Measurements from ENCODE around the gene CERS5.

CERS5 gene

DNA sequence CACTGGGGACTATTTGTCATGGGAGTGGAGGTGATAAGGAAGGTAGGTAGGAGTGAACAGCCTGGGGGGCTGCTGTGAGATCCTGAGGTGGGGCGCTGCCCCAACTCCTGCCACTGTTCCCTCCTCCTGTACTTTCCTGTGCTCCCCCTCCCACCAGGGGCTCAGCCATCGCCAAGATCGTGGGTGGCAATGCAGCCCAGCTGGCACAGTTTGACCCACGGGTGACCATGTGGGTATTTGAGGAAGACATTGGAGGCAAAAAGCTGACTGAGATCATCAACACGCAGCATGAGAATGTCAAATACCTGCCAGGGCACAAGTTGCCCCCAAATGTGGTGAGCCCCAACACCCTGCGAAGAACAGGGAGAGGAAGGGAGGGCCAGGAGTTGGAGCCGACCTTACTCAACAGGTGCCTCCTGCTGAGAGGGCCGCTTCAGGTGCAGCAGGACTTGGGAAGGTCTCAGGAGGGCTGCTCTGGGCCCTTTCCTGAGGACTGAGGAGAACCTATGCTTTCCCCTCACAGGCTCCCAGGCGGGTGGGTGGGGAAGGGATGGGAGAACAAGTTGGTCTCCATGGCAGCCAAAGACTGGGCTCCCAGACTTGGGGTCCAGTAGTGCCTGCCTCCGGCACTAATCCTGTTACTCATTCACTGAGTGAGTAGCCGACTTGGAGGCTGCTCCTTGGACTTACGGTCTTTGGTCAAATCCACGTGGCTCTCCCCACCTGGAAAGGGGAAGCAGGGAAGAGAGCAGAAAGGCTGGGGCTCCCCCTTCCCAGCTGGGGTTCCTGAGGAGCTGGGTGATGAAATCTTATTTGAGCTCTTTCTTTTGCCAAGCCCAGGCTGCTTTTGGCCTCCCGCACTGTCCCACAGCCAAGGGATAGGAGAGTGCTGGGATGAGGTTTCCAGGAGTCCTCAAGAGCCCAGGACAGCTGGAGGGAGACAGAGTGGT lies 62.5 kb downstream of the CERS5 start:
- peaks cover 12% of the 10 kb centered on the region for H3K4me1 ChIP-seq (ENCODE audit: control insufficient read depth, insufficient read depth, low read length)

DNA sequence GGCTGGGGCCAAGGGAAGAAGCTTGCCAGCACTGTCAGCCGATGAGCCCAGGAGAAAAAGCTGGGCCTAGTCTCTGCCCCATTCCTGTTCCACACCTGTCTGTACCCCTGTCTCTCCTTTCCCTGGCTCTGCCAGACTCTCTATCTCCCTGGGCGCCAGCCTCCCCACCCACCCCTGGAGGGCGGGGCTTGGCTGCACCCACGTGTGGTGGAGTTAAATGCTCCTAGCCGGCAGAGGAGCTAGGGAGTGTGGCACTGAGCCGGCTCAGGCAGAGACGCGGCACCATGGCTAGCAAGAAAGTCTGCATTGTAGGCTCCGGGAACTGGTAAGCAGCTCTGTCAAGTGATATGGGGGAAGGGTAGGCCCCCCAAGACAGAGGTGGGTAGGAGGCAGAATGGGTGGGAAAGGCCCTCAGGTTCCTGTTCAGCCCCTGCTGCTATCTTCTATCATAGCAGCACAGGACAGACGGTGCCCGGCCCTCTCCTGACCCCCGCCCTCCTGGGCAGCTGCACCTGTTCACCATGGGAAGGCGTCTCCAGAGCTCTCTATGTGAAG lies 63.3 kb downstream of the CERS5 start, which contains the start of gene GPD1:
GPD1 (plus strand) TSS at position 242 of the 555 bp plus-strand sequence; CDS start at position 285, 43 bp downstream.
- 57 to 58% methylated on average over 13 of the region's 13 CpGs for WGBS, 2 experiments
- Histone ChIP-seq H3K4me3 (ENCODE audit: insufficient read depth, low read depth, low read length) (no peak within 1 kb of the TSS), H3K27ac (ENCODE audit: insufficient read depth, low read depth, low read length, poor library complexity, severe bottlenecking) (no peak within 1 kb of the TSS), H3K4me1 (ENCODE audit: control insufficient read depth, insufficient read depth, low read length) (peaks cover 6% of the 10 kb centered on the region), H3K36me3 (ENCODE audit: control insufficient read depth, insufficient read depth, low read length) (peaks cover 16% of the 10 kb centered on the region), H3K27me3 (ENCODE audit: control insufficient read depth, insufficient read depth, low read length, poor library complexity, severe bottlenecking) (no peaks in the 10 kb centered on the region), H3K9me3 (ENCODE audit: control insufficient read depth, low read length) (no peaks in the 10 kb centered on the region)

More for the DNA sequence above, 62.5 kb downstream of the CERS5 start:
- Histone ChIP-seq H3K36me3 (ENCODE audit: control insufficient read depth, insufficient read depth, low read length) (peaks cover 7% of the 10 kb centered on the region), H3K4me3 (ENCODE audit: insufficient read depth, low read depth, low read length) (no peak overlapping the region), H3K27ac (ENCODE audit: insufficient read depth, low read depth, low read length, poor library complexity, severe bottlenecking) (no peak overlapping the region), H3K27me3 (ENCODE audit: control insufficient read depth, insufficient read depth, low read length, poor library complexity, severe bottlenecking) (no peaks in the 10 kb centered on the region), H3K9me3 (ENCODE audit: control insufficient read depth, low read length) (no peaks in the 10 kb centered on the region)
- WGBS, 2 experiments: 92% methylated on average over 14 of the region's 14 CpGs

DNA sequence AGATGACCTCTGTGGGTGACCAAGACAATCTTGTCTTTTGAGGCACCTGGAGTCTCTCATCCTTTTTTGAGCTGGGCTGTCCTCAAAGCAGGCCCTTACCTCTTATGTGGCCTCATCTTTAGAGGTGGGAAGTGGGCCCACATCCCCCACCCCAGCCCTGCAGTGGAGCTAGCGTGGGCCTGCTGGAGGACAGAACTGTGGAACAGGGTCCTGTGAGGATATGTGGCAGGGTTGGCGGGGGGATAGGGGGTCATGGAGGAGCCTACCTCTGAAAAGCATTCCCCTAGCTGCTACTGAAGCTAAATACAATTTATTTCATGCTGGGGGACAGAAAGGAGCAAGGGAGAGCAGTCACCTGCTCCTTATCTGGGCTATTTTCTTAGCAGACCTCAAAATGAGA lies 63.8 kb downstream of the CERS5 start:
- WGBS, 2 experiments: 89 to 100% methylated on average over 2 of the region's 2 CpGs
- Histone ChIP-seq H3K27ac (ENCODE audit: insufficient read depth, low read depth, low read length, poor library complexity, severe bottlenecking) (no peak overlapping the region), H3K4me1 (ENCODE audit: control insufficient read depth, insufficient read depth, low read length) (peaks cover 6% of the 10 kb centered on the region), H3K36me3 (ENCODE audit: control insufficient read depth, insufficient read depth, low read length) (peaks cover 21% of the 10 kb centered on the region), H3K9me3 (ENCODE audit: control insufficient read depth, low read length) (no peaks in the 10 kb centered on the region), H3K4me3 (ENCODE audit: insufficient read depth, low read depth, low read length) (no peak overlapping the region), H3K27me3 (ENCODE audit: control insufficient read depth, insufficient read depth, low read length, poor library complexity, severe bottlenecking) (no peaks in the 10 kb centered on the region)

GRCh38 chr12:50102646-50103309 lies 64.4 kb downstream of the CERS5 start:
- no peaks in the 10 kb centered on the region for H3K27me3 ChIP-seq (ENCODE audit: control insufficient read depth, insufficient read depth, low read length, poor library complexity, severe bottlenecking)
- WGBS, 2 experiments: 93 to 94% methylated on average over 8 of the region's 8 CpGs
- H3K27ac ChIP-seq (ENCODE audit: insufficient read depth, low read depth, low read length, poor library complexity, severe bottlenecking): no peak overlapping the region
- no peak overlapping the region for H3K4me3 ChIP-seq (ENCODE audit: insufficient read depth, low read depth, low read length)
- peaks cover 26% of the 10 kb centered on the region for H3K36me3 ChIP-seq (ENCODE audit: control insufficient read depth, insufficient read depth, low read length)
- no peaks in the 10 kb centered on the region for H3K9me3 ChIP-seq (ENCODE audit: control insufficient read depth, low read length)
- peaks cover 6% of the 10 kb centered on the region for H3K4me1 ChIP-seq (ENCODE audit: control insufficient read depth, insufficient read depth, low read length)

- Histone ChIP-seq H3K36me3 (ENCODE audit: control insufficient read depth, insufficient read depth, low read length) (peaks cover 31% of the 10 kb centered on the region), H3K9me3 (ENCODE audit: control insufficient read depth, low read length) (no peaks in the 10 kb centered on the region), H3K4me1 (ENCODE audit: control insufficient read depth, insufficient read depth, low read length) (peaks cover 6% of the 10 kb centered on the region), H3K27ac (ENCODE audit: insufficient read depth, low read depth, low read length, poor library complexity, severe bottlenecking) (no peak overlapping the region), H3K27me3 (ENCODE audit: control insufficient read depth, insufficient read depth, low read length, poor library complexity, severe bottlenecking) (no peaks in the 10 kb centered on the region), H3K4me3 (ENCODE audit: insufficient read depth, low read depth, low read length) (no peak overlapping the region)
- WGBS, 2 experiments: 95 to 96% methylated on average over 2 of the region's 2 CpGs
These were observed 65.0 kb downstream of the CERS5 start for GRCh38 chr12:50102131-50102531.

GRCh38 chr12:50101663-50102062 lies 65.5 kb downstream of the CERS5 start:
- H3K27ac ChIP-seq (ENCODE audit: insufficient read depth, low read depth, low read length, poor library complexity, severe bottlenecking): no peak overlapping the region
- peaks cover 35% of the 10 kb centered on the region for H3K36me3 ChIP-seq (ENCODE audit: control insufficient read depth, insufficient read depth, low read length)
- no peak overlapping the region for H3K4me3 ChIP-seq (ENCODE audit: insufficient read depth, low read depth, low read length)
- H3K9me3 ChIP-seq (ENCODE audit: control insufficient read depth, low read length): no peaks in the 10 kb centered on the region
- no peaks in the 10 kb centered on the region for H3K27me3 ChIP-seq (ENCODE audit: control insufficient read depth, insufficient read depth, low read length, poor library complexity, severe bottlenecking)
- 67 to 69% methylated on average over 3 of the region's 3 CpGs for WGBS, 2 experiments
- H3K4me1 ChIP-seq (ENCODE audit: control insufficient read depth, insufficient read depth, low read length): peaks cover 6% of the 10 kb centered on the region

DNA sequence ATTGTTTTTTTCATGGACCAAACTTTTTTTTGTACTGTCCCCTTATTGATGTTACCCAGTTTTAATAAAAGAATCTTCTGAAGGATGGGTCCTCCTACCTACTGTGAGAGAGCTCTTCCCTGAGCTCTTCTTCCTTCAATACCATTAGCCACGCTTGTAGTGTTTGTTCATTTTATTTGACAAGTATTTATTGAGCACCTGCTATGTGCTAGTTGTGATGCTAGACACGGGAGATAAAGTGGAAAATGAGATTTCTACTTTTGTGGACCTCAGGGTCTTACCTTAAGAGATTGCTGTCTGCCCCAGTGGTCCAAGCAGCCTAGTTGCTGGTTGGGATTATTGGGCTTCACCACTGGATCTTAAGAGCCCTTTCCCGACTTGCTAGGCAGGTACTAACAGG lies 66.6 kb downstream of the CERS5 start:
- no peak overlapping the region for H3K4me3 ChIP-seq (ENCODE audit: insufficient read depth, low read depth, low read length)
- WGBS, 2 experiments: 90 to 93% methylated on average over 3 of the region's 3 CpGs
- H3K27me3 ChIP-seq (ENCODE audit: control insufficient read depth, insufficient read depth, low read length, poor library complexity, severe bottlenecking): no peaks in the 10 kb centered on the region
- no peaks in the 10 kb centered on the region for H3K9me3 ChIP-seq (ENCODE audit: control insufficient read depth, low read length)
- H3K36me3 ChIP-seq (ENCODE audit: control insufficient read depth, insufficient read depth, low read length): peaks cover 46% of the 10 kb centered on the region
- H3K27ac ChIP-seq (ENCODE audit: insufficient read depth, low read depth, low read length, poor library complexity, severe bottlenecking): no peak overlapping the region
- peaks cover 6% of the 10 kb centered on the region for H3K4me1 ChIP-seq (ENCODE audit: control insufficient read depth, insufficient read depth, low read length)

GRCh38 chr12:50099302-50100008 lies 67.7 kb downstream of the CERS5 start:
- Histone ChIP-seq H3K27ac (ENCODE audit: insufficient read depth, low read depth, low read length, poor library complexity, severe bottlenecking) (no peak overlapping the region), H3K4me3 (ENCODE audit: insufficient read depth, low read depth, low read length) (no peak overlapping the region), H3K9me3 (ENCODE audit: control insufficient read depth, low read length) (no peaks in the 10 kb centered on the region), H3K4me1 (ENCODE audit: control insufficient read depth, insufficient read depth, low read length) (peaks cover 6% of the 10 kb centered on the region), H3K27me3 (ENCODE audit: control insufficient read depth, insufficient read depth, low read length, poor library complexity, severe bottlenecking) (no peaks in the 10 kb centered on the region), H3K36me3 (ENCODE audit: control insufficient read depth, insufficient read depth, low read length) (peaks cover 57% of the 10 kb centered on the region)
- 72% methylated on average over 5 of the region's 5 CpGs for WGBS, 2 experiments

DNA sequence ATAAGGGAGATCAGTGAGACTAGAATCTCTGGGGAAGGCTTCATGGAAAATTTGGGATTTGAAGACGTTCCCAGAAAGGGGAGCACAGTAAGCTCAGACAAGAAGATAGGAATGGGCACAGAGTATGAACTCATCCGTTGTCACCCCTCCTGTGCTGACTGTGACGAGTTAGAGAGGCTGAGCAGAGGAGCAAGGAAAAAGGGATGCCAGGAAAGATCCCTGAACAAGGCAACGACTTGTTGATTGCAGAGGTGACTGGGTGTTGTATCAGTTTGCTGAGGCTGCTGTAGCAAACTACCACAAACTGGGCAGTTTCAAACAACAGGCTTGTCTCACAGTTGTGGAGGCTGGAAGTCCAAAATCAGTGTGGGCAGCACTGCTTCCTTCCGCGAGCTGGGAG lies 69.2 kb downstream of the CERS5 start:
- H3K9me3 ChIP-seq (ENCODE audit: control insufficient read depth, low read length): no peaks in the 10 kb centered on the region
- no peak overlapping the region for H3K4me3 ChIP-seq (ENCODE audit: insufficient read depth, low read depth, low read length)
- 92 to 95% methylated on average over 6 of the region's 6 CpGs for WGBS, 2 experiments
- H3K27ac ChIP-seq (ENCODE audit: insufficient read depth, low read depth, low read length, poor library complexity, severe bottlenecking): no peak overlapping the region
- peaks cover 59% of the 10 kb centered on the region for H3K36me3 ChIP-seq (ENCODE audit: control insufficient read depth, insufficient read depth, low read length)
- H3K4me1 ChIP-seq (ENCODE audit: control insufficient read depth, insufficient read depth, low read length): no peaks in the 10 kb centered on the region
- no peaks in the 10 kb centered on the region for H3K27me3 ChIP-seq (ENCODE audit: control insufficient read depth, insufficient read depth, low read length, poor library complexity, severe bottlenecking)
